Activated naive CD8-positive, alpha-beta T cell (primary cell): ENCODE measurements around the gene TSC2.

Experiments used
- H3K27ac Mint-ChIP-seq: one replicate; pipeline ENCODE4 v1.8.0; 2021; ENCODE audit warnings: mixed read lengths
- H3K27me3 Mint-ChIP-seq: one replicate; pipeline ENCODE4 v1.8.0; 2021; ENCODE audit warnings: mixed read lengths
- H3K36me3 Mint-ChIP-seq: one replicate; pipeline ENCODE4 v1.8.0; 2021; ENCODE audit warnings: mixed read lengths
- H3K4me1 Mint-ChIP-seq: one replicate; pipeline ENCODE4 v1.8.0; 2021; ENCODE audit warnings: low read depth, mixed read lengths
- H3K4me3 Mint-ChIP-seq: one replicate; pipeline ENCODE4 v1.8.0; 2021; ENCODE audit warnings: mild to moderate bottlenecking, mixed read lengths
- H3K9me3 Mint-ChIP-seq: one replicate; pipeline ENCODE4 v1.8.0; 2021; ENCODE audit warnings: low read depth, mixed read lengths

TSC2 gene

GRCh38 chr16:2042986-2043666 lies 4.7 kb upstream of the TSC2 start:
- Mint-ChIP-seq H3K4me1 (peaks cover 6% of the 10 kb centered on the region), H3K36me3 (no peaks in the 10 kb centered on the region), H3K27ac (no peak overlapping the region), H3K4me3 (no peak overlapping the region), H3K27me3 (no peaks in the 10 kb centered on the region), H3K9me3 (no peaks in the 10 kb centered on the region)

- H3K27me3 Mint-ChIP-seq, result no peaks in the 10 kb centered on the region
- H3K27ac Mint-ChIP-seq, result no peak overlapping the region
- H3K9me3 Mint-ChIP-seq, result no peaks in the 10 kb centered on the region
- no peak overlapping the region for H3K4me3 Mint-ChIP-seq
- no peaks in the 10 kb centered on the region for H3K36me3 Mint-ChIP-seq
- peaks cover 12% of the 10 kb centered on the region for H3K4me1 Mint-ChIP-seq
These were observed 3.9 kb upstream of the TSC2 start for GRCh38 chr16:2043667-2044451.

- H3K4me1 Mint-ChIP-seq, result peaks cover 12% of the 10 kb centered on the region
- no peak overlapping the region for H3K27ac Mint-ChIP-seq
- no peaks in the 10 kb centered on the region for H3K9me3 Mint-ChIP-seq
- H3K4me3 Mint-ChIP-seq, result no peak overlapping the region
- H3K36me3 Mint-ChIP-seq, result no peaks in the 10 kb centered on the region
- no peaks in the 10 kb centered on the region for H3K27me3 Mint-ChIP-seq
These were observed 3.2 kb upstream of the TSC2 start for GRCh38 chr16:2044541-2044940.

GRCh38 chr16:2045965-2046892 lies 1.6 kb upstream of the TSC2 start:
- peaks cover 12% of the 10 kb centered on the region for H3K4me1 Mint-ChIP-seq
- peak overlapping the region; percentile 92 for H3K4me3 Mint-ChIP-seq
- H3K27ac Mint-ChIP-seq, result no peak overlapping the region
- no peaks in the 10 kb centered on the region for H3K36me3 Mint-ChIP-seq
- no peaks in the 10 kb centered on the region for H3K9me3 Mint-ChIP-seq
- no peaks in the 10 kb centered on the region for H3K27me3 Mint-ChIP-seq

GRCh38 chr16:2046893-2047329 lies 874 bp upstream of the TSC2 start:
- H3K36me3 Mint-ChIP-seq, result no peaks in the 10 kb centered on the region

GRCh38 chr16:2048116-2048543 lies 345 bp downstream of the TSC2 start:
- H3K9me3 Mint-ChIP-seq, result no peaks in the 10 kb centered on the region
- H3K27ac Mint-ChIP-seq, result peak overlapping the region; percentile 41
- H3K36me3 Mint-ChIP-seq, result no peaks in the 10 kb centered on the region
- H3K27me3 Mint-ChIP-seq, result no peaks in the 10 kb centered on the region
- H3K4me3 Mint-ChIP-seq, result peak overlapping the region; percentile 91
- peaks cover 12% of the 10 kb centered on the region for H3K4me1 Mint-ChIP-seq

More at GRCh38 chr16:2046893-2047329, 874 bp upstream of the TSC2 start:
- Mint-ChIP-seq H3K27me3 (no peaks in the 10 kb centered on the region), H3K4me3 (peak overlapping the region; percentile 92), H3K9me3 (no peaks in the 10 kb centered on the region), H3K4me1 (peaks cover 12% of the 10 kb centered on the region), H3K27ac (peak overlapping the region; percentile 70)

- H3K36me3 Mint-ChIP-seq, result no peaks in the 10 kb centered on the region
- peaks cover 6% of the 10 kb centered on the region for H3K4me1 Mint-ChIP-seq
- H3K27ac Mint-ChIP-seq, result no peak overlapping the region
- no peaks in the 10 kb centered on the region for H3K9me3 Mint-ChIP-seq
- H3K27me3 Mint-ChIP-seq, result no peaks in the 10 kb centered on the region
- no peak overlapping the region for H3K4me3 Mint-ChIP-seq
These were observed 5.4 kb downstream of the TSC2 start for GRCh38 chr16:2053211-2053610.

- H3K4me3 Mint-ChIP-seq, result no peak overlapping the region
- no peaks in the 10 kb centered on the region for H3K4me1 Mint-ChIP-seq
- H3K27me3 Mint-ChIP-seq, result no peaks in the 10 kb centered on the region
- no peaks in the 10 kb centered on the region for H3K9me3 Mint-ChIP-seq
- H3K27ac Mint-ChIP-seq, result no peak overlapping the region
- no peaks in the 10 kb centered on the region for H3K36me3 Mint-ChIP-seq
These were observed 6.1 kb downstream of the TSC2 start for GRCh38 chr16:2053897-2054296.

GRCh38 chr16:2054543-2055245 lies 6.9 kb downstream of the TSC2 start:
- no peaks in the 10 kb centered on the region for H3K9me3 Mint-ChIP-seq
- H3K27me3 Mint-ChIP-seq, result no peaks in the 10 kb centered on the region
- no peaks in the 10 kb centered on the region for H3K36me3 Mint-ChIP-seq
- H3K4me3 Mint-ChIP-seq, result no peak overlapping the region
- no peaks in the 10 kb centered on the region for H3K4me1 Mint-ChIP-seq
- H3K27ac Mint-ChIP-seq, result no peak overlapping the region

- no peaks in the 10 kb centered on the region for H3K36me3 Mint-ChIP-seq
- H3K4me1 Mint-ChIP-seq, result no peaks in the 10 kb centered on the region
- H3K9me3 Mint-ChIP-seq, result no peaks in the 10 kb centered on the region
- H3K27me3 Mint-ChIP-seq, result no peaks in the 10 kb centered on the region
- H3K27ac Mint-ChIP-seq, result no peak overlapping the region
- H3K4me3 Mint-ChIP-seq, result no peak overlapping the region
These were observed 8.3 kb downstream of the TSC2 start for GRCh38 chr16:2056077-2056476.

GRCh38 chr16:2056681-2057407 lies 9.1 kb downstream of the TSC2 start:
- no peaks in the 10 kb centered on the region for H3K4me1 Mint-ChIP-seq
- no peaks in the 10 kb centered on the region for H3K27me3 Mint-ChIP-seq
- H3K27ac Mint-ChIP-seq, result no peak overlapping the region
- no peak overlapping the region for H3K4me3 Mint-ChIP-seq
- no peaks in the 10 kb centered on the region for H3K36me3 Mint-ChIP-seq
- H3K9me3 Mint-ChIP-seq, result no peaks in the 10 kb centered on the region

GRCh38 chr16:2057438-2057837 lies 9.7 kb downstream of the TSC2 start:
- no peak overlapping the region for H3K4me3 Mint-ChIP-seq
- no peaks in the 10 kb centered on the region for H3K4me1 Mint-ChIP-seq
- no peaks in the 10 kb centered on the region for H3K9me3 Mint-ChIP-seq
- no peak overlapping the region for H3K27ac Mint-ChIP-seq
- no peaks in the 10 kb centered on the region for H3K36me3 Mint-ChIP-seq
- no peaks in the 10 kb centered on the region for H3K27me3 Mint-ChIP-seq

GRCh38 chr16:2058420-2058819 lies 10.6 kb downstream of the TSC2 start:
- Mint-ChIP-seq H3K4me1 (no peaks in the 10 kb centered on the region), H3K36me3 (no peaks in the 10 kb centered on the region), H3K4me3 (no peak overlapping the region), H3K27me3 (no peaks in the 10 kb centered on the region), H3K9me3 (no peaks in the 10 kb centered on the region), H3K27ac (no peak overlapping the region)

GRCh38 chr16:2058872-2059271 lies 11.1 kb downstream of the TSC2 start:
- H3K4me1 Mint-ChIP-seq, result no peaks in the 10 kb centered on the region
- no peaks in the 10 kb centered on the region for H3K36me3 Mint-ChIP-seq
- H3K27ac Mint-ChIP-seq, result no peak overlapping the region
- H3K27me3 Mint-ChIP-seq, result no peaks in the 10 kb centered on the region
- no peaks in the 10 kb centered on the region for H3K9me3 Mint-ChIP-seq
- no peak overlapping the region for H3K4me3 Mint-ChIP-seq
